ENCODE measurements around the gene FRY.

The FRY gene

GRCh38 chr13:32316028-32316339 lies 284.4 kb downstream of the FRY start:
- no peak for DNase-seq

GRCh38 chr13:32316501-32316900 lies 284.9 kb downstream of the FRY start:
- DNase-seq, result peak; percentile 10

GRCh38 chr13:32317716-32318465 lies 286.3 kb downstream of the FRY start:
- DNase-seq, result no peak

GRCh38 chr13:32320528-32320927 lies 289.0 kb downstream of the FRY start:
- peak; percentile 72 for DNase-seq

GRCh38 chr13:32323912-32324311 lies 292.3 kb downstream of the FRY start:
- DNase-seq, result no peak

- no peak for DNase-seq
Observed at GRCh38 chr13:32330441-32330840, 298.9 kb downstream of the FRY start.

- DNase-seq, result no peak
Observed at GRCh38 chr13:32334671-32335070, 303.1 kb downstream of the FRY start.

GRCh38 chr13:32340914-32341313 lies 309.3 kb downstream of the FRY start:
- DNase-seq, result no peak

GRCh38 chr13:32347651-32348050 lies 316.1 kb downstream of the FRY start:
- DNase-seq, result no peak

Data from NCI-H69 (cell line).